ENCODE data around the gene OLFM1. TPM values are rescaled to one million over a fixed set of nuclear protein-coding genes. Genes with fewer than 3 reads are reported as not detected.

Gene OLFM1
- total RNA-seq, 1 experiment from 2014 or later = not detected

DNA sequence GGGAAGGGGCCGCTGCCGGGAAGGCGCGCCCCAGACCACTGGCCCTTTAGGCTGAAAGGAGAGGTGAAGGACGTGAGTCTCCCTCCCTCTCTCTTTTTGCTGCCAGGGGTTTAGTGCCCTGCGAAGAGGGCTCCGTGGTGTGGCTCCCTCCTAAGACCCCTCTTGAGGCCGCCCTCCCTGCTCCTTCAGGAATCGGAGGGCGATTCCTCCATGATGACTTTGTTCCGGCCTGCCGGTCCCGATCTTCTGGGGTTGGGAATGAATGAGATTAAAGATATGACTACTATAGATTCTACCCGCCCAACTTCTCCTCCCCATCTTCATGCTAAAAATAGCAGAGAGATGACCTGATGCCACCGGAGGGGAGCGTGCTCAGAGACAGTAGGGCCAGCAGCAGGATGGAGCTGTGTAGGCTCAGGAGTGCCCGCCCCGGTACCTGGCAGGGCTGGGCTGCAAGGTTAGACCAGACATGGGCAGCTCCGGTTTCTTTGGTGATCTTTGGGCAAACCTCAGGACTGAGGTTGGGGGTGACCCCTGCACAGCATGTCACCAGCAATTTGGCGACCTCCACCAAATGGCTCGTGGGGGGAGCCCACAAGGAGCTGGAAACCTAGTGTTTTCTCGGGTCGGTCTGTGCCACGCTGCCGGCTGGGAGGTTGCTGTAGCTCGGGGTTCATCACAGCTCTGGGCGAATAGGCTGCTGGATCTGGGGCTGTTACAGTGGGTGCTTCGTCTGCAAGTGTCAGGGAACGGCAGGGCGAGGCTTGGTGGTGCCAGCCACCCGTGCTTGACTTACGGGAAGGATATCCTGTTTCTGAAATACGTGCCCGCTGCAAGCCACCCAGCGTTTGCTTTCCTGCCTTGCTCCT lies 1.7 kb downstream of the OLFM1 start:
- DNase-seq (ENCODE audit: low spot score) = no peak

- no peak for DNase-seq (ENCODE audit: low spot score)
These were observed 2.6 kb downstream of the OLFM1 start for GRCh38 chr9:135090081-135090480.

DNA sequence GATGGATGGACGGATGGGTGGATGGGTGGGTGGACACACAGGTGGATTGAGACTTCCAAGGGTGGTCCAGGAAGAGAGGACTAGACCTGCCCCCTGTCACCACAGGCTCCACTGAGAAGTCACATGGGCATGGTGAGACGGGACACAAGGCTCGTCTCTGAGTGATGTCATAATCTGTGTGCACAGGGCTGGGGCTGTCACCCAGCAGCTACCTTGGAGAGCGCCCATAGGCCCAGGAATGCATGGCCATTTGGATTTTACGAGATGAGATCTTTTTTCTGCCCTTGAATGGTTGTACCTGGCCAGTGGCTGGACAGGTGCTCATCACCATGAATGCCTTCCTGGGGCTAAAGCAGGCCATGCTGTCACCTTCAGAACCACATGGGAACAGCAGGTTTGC lies 3.1 kb downstream of the OLFM1 start:
- no peak for DNase-seq (ENCODE audit: low spot score)

- no peak for DNase-seq (ENCODE audit: low spot score)
These were observed 4.1 kb downstream of the OLFM1 start for GRCh38 chr9:135091545-135091944.

DNA sequence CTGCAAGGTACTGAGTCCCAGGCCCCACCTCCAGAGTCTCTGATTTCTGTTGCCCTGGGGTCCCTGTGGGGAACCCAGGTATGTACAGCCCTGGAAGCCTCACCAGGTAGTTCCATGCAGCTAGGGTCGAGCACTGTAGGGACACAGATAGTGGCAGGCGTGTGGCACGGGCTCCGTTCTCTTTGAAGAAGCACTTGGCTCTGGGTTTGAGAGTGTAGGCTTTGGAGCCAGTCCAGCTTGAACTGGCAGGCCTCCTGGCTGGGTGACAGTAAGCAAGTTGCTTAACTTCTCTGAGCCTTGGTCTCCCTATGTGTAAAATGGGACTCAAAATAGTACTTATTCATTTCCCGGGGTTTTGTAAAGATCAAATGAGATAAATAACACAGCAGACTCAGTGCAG lies 5.6 kb downstream of the OLFM1 start:
- no peak for DNase-seq (ENCODE audit: low spot score)

GRCh38 chr9:135093911-135094584 lies 6.6 kb downstream of the OLFM1 start:
- no peak for DNase-seq (ENCODE audit: low spot score)

DNA sequence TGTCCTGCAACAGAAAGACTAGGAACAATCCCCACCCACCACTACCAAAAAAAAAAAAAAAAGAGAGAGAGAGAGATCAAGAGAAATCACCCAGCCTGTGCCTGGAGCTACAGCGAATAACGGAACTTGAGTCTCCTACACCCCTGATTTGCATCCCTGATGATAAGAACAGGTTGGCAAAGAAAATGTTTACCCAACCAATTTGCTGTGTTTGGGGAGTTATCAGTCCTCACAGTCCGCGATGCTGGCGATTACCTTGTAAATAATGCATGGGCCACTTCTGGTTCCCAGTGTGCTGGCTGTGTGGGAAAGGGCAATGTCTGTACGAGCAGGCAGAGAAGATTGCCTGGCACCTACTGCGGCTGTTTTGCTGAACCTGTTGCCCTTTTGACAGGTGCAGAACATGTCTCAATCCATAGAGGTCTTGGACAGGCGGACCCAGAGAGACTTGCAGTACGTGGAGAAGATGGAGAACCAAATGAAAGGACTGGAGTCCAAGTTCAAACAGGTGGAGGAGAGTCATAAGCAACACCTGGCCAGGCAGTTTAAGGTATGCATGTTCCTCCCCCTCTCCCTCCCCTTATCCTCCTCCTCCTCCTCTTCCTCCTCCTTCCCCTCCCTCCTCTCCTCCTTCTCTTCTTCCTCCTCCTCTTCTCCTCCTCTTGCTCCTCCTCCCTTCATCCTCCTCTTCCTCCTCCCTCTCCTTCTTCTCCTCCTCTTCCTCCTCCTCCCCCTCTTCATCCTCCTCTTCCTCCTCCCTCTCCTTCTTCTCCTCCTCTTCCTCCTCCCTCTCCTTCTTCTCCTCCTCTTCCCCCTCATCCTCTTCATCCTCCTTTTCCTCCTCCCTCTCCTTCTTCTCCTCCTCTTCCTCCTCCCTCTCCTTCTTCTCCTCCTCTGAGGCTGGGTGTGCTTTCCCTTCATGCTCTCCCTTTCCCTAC lies 8.3 kb downstream of the OLFM1 start:
- peak; percentile 5 for DNase-seq (ENCODE audit: low spot score)

- DNase-seq (ENCODE audit: low spot score) = no peak
These were observed 9.0 kb downstream of the OLFM1 start for GRCh38 chr9:135096408-135096895.

GRCh38 chr9:135098400-135099105 lies 11.1 kb downstream of the OLFM1 start:
- no peak for DNase-seq (ENCODE audit: low spot score)

DNA sequence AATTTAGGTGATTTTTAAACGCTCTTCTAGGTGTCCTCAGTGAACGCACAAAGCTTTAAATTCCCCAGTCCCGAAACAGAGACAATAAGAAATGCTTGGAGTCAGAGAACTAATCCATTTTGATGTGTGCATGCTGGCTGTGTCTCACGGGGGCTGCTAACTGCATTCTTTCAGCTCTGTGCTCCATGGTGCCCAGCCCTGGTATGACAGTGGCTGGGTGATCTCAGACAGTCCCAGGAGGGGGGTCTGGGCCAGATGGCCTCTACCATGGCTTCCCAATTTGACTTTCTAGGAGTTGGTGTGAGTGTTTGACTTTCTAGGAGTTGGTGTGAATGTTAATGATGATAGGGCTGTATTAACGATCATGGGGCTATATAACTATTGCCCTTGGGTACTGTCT lies 12.1 kb downstream of the OLFM1 start:
- no peak for DNase-seq (ENCODE audit: low spot score)

DNA sequence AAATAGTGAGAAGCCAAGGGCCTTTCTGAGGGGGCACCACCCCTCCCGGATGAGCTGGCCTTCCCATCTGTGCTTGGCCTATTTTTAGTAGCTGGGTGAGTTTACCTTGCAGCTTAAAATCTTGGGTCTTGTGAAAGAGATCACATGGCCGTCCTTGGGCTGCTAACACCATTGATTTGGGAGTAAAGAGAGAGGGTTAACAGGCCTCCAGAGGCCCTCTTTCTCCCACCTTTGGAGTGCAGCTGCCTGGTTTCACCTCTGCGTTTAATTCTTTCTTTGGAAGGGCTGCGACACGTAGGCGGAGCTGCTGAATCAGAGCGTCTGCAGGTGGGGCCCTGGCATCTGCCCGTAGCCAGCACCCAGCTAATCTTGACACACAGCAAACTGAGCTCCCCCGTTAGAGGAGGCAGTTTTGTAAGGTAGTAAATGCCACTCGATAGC lies 12.8 kb downstream of the OLFM1 start:
- no peak for DNase-seq (ENCODE audit: low spot score)

DNA sequence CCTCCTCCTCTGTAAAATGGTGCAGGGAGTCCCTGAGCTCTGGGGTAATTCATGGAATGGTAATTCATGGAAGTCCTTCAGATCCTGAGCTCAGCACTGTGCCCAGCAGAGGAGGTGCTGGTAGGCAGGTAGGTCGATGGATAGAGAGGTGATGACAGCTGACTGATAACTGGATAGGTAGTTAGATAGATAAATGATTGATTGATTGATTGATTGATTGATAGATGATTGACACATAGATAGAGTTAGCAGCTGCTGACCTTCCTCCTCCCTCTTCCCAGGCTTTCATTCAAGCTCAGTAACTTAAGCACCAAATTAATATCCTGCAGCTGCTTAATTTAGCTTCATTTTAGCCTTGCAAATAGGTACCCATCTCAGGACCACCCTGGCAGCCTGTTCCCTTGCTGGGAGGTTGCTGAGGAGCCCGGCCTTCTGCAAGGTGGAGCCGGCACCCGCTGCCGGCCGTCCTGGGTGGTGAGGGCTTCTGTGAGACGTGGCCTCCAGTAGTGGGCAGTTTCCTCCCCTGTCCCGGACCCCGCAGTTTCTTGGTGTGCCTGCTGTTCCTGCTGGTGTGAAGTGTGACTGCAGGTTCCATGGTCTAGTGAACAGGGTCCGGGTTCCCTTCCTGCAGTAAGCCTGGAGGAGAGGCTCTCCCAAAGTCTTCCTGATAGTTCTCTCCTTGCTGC lies 13.4 kb downstream of the OLFM1 start:
- DNase-seq (ENCODE audit: low spot score) = no peak

DNA sequence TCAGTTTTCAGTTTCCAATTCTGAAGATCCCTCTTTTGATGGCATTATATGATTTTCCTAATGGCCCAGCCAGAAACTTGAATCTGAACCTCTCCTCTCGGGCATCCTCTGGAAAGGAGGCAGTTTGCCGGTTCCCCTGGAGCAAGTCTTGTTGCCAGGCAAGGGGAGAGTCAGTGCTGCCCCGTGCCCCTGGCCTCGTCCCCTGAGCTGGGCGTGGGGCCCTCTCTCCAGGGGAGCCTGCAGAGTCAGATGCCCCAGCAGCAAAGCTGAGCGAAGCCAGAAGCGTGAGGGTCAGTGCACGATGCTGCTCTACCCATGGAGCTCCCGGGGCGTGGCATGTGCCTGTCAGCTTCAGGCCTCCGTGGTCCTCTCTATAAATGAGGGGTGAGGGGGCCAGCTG lies 14.0 kb downstream of the OLFM1 start:
- DNase-seq (ENCODE audit: low spot score) = no peak

- DNase-seq (ENCODE audit: low spot score) = no peak
These were observed 14.5 kb downstream of the OLFM1 start for GRCh38 chr9:135101926-135102325.

- no peak for DNase-seq (ENCODE audit: low spot score)
These were observed 14.9 kb downstream of the OLFM1 start for GRCh38 chr9:135102331-135102730.

DNA sequence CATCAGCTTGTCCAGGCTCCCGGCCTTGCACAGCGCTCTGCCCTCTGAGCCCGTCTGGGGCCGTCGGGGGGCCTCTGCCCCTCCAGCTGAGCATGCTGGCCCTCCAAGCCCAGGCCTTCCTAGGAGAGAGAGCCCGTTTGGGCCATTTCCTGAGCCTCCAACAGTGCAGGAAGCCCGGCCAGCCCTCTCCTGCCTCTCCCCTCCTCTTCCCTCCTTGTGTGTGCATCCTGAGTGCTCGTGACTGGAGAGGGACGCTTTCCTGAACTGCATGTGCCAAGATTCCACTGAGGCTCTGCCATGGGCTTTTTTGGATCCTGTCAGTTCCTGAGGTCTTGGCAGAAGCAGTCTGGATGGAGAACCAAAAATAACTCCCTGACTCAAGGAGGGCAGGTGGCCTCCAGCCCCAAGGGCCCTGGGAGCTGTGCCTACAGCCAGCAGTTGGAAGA lies 15.6 kb downstream of the OLFM1 start:
- DNase-seq (ENCODE audit: low spot score) = no peak

DNA sequence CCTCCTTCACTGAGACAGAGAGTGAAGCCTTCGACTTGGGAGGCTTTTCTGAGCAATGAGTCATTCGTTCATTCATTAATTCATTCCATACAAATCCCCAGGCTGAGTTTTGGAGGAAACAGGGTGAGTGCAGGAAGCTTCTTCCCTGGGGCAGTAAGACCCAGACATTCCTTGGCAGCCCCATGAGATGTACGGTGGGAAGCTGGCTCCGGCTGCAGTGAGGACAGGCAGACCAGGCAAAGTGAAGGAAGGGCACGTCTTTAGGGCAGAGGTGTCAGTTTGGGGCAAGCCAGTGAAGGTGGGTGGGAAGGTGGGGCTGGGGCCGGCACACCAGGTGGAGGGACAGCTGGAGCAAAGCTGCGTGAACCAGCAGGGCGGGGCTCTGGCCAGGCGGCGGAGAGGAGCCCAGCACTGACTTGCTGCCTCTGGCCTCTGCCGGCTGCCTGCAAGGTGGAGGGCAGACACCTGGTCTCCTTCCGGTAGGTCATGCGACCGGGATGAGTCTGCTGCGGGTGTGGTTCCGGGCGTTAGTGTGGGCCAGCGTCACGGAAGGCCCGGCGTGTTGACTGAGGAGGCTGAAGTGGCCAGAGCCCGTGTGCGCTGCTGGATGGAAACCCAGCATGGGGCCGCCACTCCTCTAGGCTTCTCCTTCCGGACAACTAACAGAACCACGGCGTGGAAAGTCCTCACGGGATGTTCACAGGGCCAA lies 16.6 kb downstream of the OLFM1 start:
- DNase-seq (ENCODE audit: low spot score) = no peak

GRCh38 chr9:135104761-135105160 lies 17.3 kb downstream of the OLFM1 start:
- DNase-seq (ENCODE audit: low spot score) = no peak

- DNase-seq (ENCODE audit: low spot score) = no peak
These were observed 17.8 kb downstream of the OLFM1 start for GRCh38 chr9:135105211-135105745.

Data from HT-29 (cell line).